OCI-M2 (cell line): ENCODE data around the gene TDRKH.
"Not testable (repeated sequence)": the region's sequence is repeated elsewhere in the genome, so short reads cannot be mapped to it uniquely, and the experiment has no call there.

ENCODE experiments used
- DNase-seq: peaks from one replicate; lab custom pipeline; 2025; ENCODE audit not compliant: unreplicated experiment; lab: John Stamatoyannopoulos, UW

The TDRKH gene

GRCh38 chr1:151803915-151804314 is 13.6 kb upstream of the TDRKH start:
- no peak for DNase-seq

DNA sequence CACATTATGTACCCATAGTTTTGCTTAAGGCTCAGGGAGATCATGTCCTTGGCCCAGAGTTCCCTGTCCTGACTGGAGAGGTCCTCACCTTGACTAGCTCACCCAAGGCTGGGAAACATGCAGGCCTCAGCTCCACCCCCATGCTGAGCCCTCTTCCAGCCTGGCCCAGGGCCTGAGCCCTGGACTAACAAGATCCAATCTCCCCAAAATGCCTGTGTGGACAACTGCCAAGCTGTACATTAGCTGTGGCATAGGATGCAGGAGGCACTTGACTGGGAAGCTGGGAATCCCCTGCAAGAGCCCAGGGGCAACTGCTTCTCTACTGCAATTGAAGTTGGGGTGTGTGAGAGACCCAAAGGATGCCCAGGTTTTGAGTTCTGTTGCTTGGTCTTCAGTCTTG is 12.9 kb upstream of the TDRKH start:
- no peak for DNase-seq

DNA sequence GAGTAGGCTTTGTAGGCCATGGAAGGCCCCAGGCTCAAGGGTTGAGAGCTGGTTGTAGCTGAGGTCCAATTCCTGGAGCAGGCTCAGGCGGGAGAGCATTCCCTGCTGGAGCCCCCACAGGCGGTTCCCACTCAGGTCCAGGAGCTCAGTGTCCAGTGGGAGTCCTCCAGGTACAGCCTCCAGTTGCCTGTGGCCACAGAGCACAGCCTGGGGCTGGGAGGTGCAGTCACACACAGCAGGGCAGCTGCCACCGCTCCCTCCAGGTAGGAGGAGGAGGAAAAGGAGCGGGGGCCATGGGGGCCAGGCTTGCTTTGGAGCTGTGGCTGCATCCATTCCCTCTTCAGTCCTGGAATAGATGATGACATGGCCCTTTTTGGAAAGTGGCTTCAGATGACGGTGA is 12.1 kb upstream of the TDRKH start:
- DNase-seq = no peak

- DNase-seq = no peak
These were observed 11.5 kb upstream of the TDRKH start for GRCh38 chr1:151801846-151802245.

GRCh38 chr1:151801310-151801820 is 11.1 kb upstream of the TDRKH start:
- no peak for DNase-seq

DNA sequence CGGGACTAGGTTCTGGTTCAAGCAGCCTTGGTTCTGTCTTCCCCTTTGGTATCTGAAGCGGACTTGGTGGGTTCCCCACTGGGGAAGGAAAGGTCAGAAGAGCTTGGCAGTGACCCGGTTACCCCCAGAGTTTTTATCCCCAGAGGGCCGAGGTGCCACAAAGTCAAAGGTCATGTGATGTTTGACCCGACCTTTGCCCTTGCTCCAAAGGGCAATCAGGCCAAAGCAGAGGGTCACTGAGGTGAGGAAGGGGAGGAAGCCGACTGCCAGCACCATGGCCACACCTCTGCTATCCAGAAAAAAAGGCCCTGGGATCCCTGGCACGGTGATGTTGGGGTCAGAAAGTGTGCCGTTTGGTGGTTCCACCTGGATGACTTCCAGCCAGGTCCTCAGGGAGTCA is 10.5 kb upstream of the TDRKH start:
- no peak for DNase-seq

GRCh38 chr1:151799179-151800022 is 9.1 kb upstream of the TDRKH start:
- DNase-seq = no peak

DNA sequence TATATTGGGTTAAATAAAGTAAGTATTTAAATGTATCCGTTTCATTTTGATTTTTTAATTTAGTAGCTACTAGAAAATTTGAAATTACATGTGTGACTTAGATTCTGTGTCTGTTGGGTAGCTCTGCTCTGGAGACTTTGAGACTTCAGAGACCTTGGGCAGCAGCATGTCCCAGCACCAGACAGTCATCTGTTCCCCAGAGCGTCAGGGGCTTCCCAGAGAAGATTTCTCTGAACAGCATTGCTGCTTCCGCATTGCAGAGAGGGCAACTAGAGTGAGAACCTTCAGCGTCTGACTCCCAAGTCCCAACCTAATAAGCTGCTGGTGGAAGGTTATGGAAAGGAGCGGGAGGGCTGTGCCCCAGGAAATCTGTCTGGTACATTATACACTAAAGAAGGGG is 8.3 kb upstream of the TDRKH start:
- no peak for DNase-seq

DNA sequence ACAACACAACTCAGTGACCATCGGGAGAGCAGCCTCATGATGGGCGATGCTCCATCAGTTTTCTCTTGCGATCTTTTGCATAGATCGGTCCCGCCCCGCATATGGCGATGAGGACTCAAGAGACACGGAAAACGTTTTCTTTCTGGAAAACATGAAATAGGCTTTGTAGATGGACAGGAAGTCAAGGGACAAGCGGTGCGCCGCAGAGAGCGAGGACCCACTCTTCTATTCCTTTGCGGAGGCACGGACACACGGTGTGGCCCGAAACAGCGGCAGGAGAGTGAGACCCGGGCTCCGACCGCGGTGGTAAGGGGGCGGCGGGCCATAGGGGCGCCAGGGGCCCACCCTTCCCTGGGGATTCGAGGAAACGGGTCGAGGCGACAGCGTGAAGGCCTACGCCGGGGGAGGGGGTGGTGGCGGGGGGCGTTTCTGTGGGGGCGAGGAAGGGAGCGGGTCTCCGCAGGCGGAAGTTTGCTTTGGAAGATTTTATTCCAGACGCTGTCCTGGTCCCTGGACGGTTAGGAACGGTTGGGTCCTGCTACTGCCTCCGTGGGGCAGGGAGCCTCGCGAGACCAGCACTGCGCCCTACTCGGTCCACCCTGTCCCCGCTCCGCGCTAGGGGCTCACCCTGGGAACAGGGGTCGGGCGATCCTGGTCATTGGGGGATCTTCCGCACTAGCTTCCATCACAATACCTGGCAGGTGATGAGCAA is 796 bp upstream of the TDRKH start:
- DNase-seq = no peak

DNA sequence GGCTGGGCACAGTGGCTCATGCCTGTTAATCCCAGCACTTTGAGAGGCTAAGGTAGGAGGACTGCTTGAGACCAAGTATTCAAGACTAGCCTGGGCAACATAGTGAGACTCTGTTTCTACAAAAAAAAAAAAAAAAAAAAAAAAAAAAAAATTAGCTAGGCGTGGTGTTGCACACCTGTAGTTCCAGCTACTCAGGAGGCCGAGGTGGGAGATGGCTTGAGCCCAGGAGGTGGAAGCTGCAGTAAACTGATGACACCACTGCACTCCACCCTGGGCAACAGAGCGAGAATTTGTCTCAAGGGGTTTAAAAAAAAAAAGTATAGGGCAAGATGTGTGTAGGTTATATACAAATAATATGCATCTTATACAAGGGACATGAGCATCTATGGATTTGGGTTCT is 2.6 kb downstream of the TDRKH start:
- DNase-seq = no peak

GRCh38 chr1:151783796-151784195 is 6.5 kb downstream of the TDRKH start:
- DNase-seq = no peak

- no peak for DNase-seq
These were observed 7.6 kb downstream of the TDRKH start for GRCh38 chr1:151782741-151783140.

- DNase-seq = not testable (repeated sequence)
These were observed 8.3 kb downstream of the TDRKH start for GRCh38 chr1:151782026-151782425.

GRCh38 chr1:151780736-151781135 is 9.6 kb downstream of the TDRKH start:
- DNase-seq = not testable (repeated sequence)

- no peak for DNase-seq
These were observed 10.4 kb downstream of the TDRKH start for GRCh38 chr1:151779852-151780251.

DNA sequence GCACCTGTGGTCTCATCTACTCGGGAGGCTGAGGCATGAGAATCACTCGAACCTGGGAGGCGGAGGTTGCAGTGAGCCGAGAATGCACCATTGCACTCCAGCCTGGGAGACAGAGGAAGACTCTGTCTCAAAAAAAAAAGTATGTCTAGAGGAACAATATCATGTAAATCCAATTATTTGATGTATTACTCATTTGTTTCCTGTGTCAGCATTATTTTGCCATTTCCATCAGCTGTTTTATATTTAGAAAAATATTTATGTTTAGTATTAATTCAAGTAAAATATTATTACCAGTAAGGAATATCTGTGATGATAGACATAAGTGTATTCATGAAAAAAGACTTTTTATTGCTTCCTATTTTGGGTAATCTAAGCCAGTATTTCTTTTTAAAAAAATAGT is 13.0 kb downstream of the TDRKH start:
- DNase-seq = no peak

DNA sequence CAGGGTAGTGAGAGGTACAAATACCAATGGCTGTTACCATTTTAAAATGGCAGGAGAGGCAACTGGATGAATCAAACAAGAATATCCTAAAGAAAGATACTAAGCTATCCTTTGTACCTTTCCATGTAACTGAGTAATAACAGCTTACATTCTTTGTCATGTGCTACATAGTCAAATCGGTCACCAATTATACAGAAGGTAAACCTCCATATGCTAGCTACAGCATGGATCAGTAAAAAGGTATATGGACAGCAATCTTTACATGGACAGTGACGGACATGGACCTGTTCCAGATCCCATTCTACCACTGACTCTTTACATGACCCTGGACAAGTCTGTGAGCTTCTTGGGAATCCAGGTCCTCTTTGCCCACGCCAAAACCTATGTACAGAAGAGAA is 13.6 kb downstream of the TDRKH start:
- DNase-seq = no peak

DNA sequence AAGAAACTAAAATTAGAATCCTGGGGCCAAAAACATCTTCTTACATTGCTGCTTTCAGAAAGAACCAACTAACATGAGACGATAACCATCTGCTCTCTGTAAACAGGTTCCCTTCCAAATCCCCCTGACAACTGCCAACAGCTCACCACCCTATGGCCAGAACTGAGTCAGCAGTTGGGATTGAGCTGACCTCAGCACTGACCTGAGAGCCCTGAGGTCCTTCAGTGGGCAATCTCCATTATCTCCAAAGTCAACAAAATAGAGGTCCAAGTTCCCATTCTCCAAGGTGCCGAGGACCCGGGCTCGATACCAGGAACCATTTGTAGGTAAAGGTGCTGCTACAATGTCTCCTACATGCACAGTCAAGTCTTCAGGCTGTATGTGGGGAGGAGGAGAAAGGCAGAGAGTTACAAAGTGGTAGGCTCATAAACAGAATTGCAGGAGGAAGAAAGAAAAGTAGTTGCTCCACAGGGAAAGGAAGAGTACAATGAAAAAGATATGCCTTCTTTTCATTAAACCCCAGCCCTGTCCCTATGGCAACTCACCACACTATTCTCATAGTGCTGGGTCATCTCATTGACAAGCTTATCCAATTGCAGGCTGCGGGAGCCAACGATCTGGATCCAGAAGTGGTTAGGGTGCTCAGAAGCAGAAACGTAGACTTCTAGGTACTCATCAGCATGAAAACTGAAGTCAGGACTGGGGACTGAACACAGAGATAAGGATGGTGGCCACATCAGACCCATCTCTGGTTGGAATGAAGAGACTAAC is 14.2 kb downstream of the TDRKH start:
- DNase-seq = no peak

- peak; percentile 68 for DNase-seq
These were observed 15.9 kb downstream of the TDRKH start for GRCh38 chr1:151774256-151774922.

DNA sequence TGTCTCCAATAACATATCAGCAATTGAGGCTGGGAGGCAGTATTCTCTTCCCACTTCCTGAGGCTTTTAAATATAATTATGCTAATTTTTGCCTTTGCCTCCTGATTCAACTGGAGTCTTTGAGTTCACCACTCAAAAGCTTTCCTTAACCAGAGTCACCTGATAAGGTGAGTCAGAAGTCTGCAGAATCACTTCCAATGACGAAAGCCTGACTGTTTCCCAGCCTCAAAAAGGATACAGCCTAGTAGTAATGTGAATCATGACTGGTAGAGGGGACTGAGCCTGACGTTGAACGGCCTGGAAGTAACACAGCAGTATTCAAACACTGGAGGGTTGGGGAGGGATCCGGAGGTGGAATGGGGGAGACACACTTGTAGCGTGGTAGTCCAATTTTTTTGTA is 16.6 kb downstream of the TDRKH start:
- DNase-seq = no peak

- DNase-seq = not testable (repeated sequence)
These were observed 21.0 kb downstream of the TDRKH start for GRCh38 chr1:151769270-151769669.
